Measurements from ENCODE around the gene CYTL1.

DNA sequence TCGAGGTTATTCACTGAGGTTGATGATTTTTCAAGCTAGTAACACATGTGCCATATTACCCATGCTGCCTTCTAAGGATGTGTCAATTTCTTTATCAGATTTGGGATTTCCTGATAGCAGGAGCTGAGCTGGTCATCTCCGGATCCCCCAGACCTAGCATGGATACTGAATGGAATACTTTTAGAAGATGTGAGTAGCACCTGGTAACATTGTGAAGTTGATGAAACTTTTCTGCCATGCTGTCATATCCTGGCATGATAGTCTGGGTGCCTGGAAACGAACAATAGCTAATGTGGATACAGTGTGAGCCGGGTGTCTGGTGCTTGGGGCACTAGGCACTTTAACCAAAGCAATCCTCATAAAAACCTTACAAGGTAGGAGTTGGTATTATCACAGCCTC, 11.0 kb upstream of the CYTL1 start:
- TF ChIP-seq, protein P1, sequence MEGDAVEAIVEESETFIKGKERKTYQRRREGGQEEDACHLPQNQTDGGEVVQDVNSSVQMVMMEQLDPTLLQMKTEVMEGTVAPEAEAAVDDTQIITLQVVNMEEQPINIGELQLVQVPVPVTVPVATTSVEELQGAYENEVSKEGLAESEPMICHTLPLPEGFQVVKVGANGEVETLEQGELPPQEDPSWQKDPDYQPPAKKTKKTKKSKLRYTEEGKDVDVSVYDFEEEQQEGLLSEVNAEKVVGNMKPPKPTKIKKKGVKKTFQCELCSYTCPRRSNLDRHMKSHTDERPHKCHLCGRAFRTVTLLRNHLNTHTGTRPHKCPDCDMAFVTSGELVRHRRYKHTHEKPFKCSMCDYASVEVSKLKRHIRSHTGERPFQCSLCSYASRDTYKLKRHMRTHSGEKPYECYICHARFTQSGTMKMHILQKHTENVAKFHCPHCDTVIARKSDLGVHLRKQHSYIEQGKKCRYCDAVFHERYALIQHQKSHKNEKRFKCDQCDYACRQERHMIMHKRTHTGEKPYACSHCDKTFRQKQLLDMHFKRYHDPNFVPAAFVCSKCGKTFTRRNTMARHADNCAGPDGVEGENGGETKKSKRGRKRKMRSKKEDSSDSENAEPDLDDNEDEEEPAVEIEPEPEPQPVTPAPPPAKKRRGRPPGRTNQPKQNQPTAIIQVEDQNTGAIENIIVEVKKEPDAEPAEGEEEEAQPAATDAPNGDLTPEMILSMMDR (IDR thresholded peaks at IDR 0.05), result no peak
- no peak for TF ChIP-seq POLR2A (IDR thresholded peaks at IDR 0.05)

All from tibial nerve (tissue), 3 donors.